ENCODE data around the gene GPR17. TPM values are rescaled to one million over a fixed set of nuclear protein-coding genes. Genes with fewer than 3 reads are reported as not detected.

The GPR17 gene
- total and polyA plus RNA-seq, 9 of the 15 experiments (the other 6 are each of a cell fraction or from before 2014, with no cell fraction given), result not detected

DNA sequence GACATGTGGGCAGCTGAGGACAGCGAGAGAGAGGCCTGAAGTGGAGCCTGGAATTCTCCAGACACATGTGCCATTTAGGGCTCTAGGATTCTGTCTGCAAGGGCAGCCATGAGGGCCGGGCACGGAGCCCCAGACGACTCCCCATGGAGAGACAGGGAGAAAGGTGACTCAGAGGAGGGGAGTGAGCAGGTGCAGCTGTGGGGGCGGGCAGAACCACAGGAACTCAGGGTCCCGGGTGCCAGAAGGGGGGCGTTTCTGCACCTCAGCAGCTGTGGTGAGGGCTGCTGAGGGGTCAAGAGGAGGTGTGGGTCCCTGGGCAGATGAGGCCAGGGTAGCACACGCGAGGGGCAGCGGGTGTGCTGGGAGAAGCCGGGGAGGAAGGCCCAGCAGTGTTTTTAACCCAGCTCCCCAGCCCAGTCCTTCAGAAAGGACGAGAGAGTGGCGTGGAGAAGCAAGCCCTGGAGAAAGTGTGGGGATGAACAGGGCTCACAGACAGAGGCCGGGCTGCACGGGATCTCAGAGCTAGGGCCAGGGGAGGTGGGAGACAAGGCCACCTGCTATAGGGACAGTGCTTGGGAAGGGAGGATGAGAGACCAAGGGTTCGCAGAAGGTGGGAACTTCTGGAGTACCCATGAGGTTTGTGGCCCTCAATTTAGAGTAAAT is 7.6 kb downstream of the GPR17 start:
- H3K9ac ChIP-seq (ENCODE audit: insufficient read depth in 1 of 2, low read depth in 2 of 2, low read length in 2 of 2), result no peak overlapping the region
- ATAC-seq, result no peak
- FAIRE-seq, result no peak
- H3K4me2 ChIP-seq (ENCODE audit: insufficient read depth, low read length), result no peak overlapping the region
- 4% methylated on average over 16 of the region's 16 CpGs for WGBS (ENCODE audit: insufficient coverage, low coverage, missing lambda C conversion rate)
- H4K20me1 ChIP-seq (replicated peaks; ENCODE audit: control insufficient read depth, insufficient read depth, low read length), result peaks cover 13% of the 10 kb centered on the region; the same call in 1 of the 2 replicates
- in situ Hi-C loops (cut with MboI), result no loop called here
- no peaks in the 10 kb centered on the region for H3K9me1 ChIP-seq (ENCODE audit: control insufficient read depth, insufficient read depth, low read length)
- TF ChIP-seq NR1H2 (CRISPR knock-in tag; IDR thresholded peaks at IDR 0.05) (no peak), EWSR1 (IDR thresholded peaks at IDR 0.05; ENCODE audit: borderline replicate concordance, low read depth, partially characterized antibody) (no peak), NEUROD1 (IDR thresholded peaks at IDR 0.05; ENCODE audit: borderline replicate concordance, low read depth, low read length, partially characterized antibody) (no peak), FUS (optimal IDR thresholded peaks at IDR 0.05; ENCODE audit: low read depth, low read length) (no peak), GATA2 (CRISPR knock-in tag; IDR thresholded peaks at IDR 0.05) (no peak), EZH2 (IDR thresholded peaks at IDR 0.05; ENCODE audit: borderline replicate concordance, low read depth, low read length) (no peak), MAFF (IDR thresholded peaks at IDR 0.05; ENCODE audit: low read length) (no peak), RFX1 (IDR thresholded peaks at IDR 0.05) (no peak), MNT (conservative IDR thresholded peaks at IDR 0.05) (no peak), GATAD2A (IDR thresholded peaks at IDR 0.05) (no peak), RBM22 (IDR thresholded peaks at IDR 0.05; ENCODE audit: low read depth, low read length, poor library complexity, severe bottlenecking) (no peak), TCFL5 (CRISPR knock-in tag; conservative IDR thresholded peaks at IDR 0.05) (no peak), RB1 (IDR thresholded peaks at IDR 0.05; ENCODE audit: low read depth) (no peak), ZNF174 (CRISPR knock-in tag; IDR thresholded peaks at IDR 0.05) (no peak), RUNX1 (IDR thresholded peaks at IDR 0.05; ENCODE audit: low read depth) (no peak), POLR2AphosphoS2 (IDR thresholded peaks at IDR 0.05; ENCODE audit: low read length) (no peak), XRCC3 (IDR thresholded peaks at IDR 0.05) (no peak), KHSRP (IDR thresholded peaks at IDR 0.05) (no peak), SMC3 (conservative IDR thresholded peaks at IDR 0.05; ENCODE audit: insufficient read depth, low read depth, low read length) (no peak)
- TF ChIP-seq, protein P1, sequence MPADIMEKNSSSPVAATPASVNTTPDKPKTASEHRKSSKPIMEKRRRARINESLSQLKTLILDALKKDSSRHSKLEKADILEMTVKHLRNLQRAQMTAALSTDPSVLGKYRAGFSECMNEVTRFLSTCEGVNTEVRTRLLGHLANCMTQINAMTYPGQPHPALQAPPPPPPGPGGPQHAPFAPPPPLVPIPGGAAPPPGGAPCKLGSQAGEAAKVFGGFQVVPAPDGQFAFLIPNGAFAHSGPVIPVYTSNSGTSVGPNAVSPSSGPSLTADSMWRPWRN (IDR thresholded peaks at IDR 0.05; ENCODE audit: low read depth), result no peak
- no peaks in the 10 kb centered on the region for H3K36me3 ChIP-seq (ENCODE audit: control insufficient read depth, insufficient read depth, low read length)
- DNase-seq (ENCODE audit: extremely low read depth in 1 of 4, low spot score in 3 of 4), result no peak
- H3K4me1 ChIP-seq (replicated peaks in 1 of 2; ENCODE audit: control insufficient read depth in 2 of 2, insufficient read depth in 2 of 2, low read length in 2 of 2), result peaks cover 0 to 30% of the 10 kb centered on the region in 2 experiments; a peak in 1 of 5 replicates
- H3K9me3 ChIP-seq (replicated peaks; ENCODE audit: control insufficient read depth, insufficient read depth, low read depth, low read length), result no peaks in the 10 kb centered on the region
- no TSS peak for BruUV-seq (replicated peaks)
- H3K27ac ChIP-seq (ENCODE audit: extremely low read depth, low read depth, low read length), result no peak overlapping the region
- H3K4me3 ChIP-seq, result no peak overlapping the region
- ChIA-PET POLR2A (interaction anchor here (0.6 to 1.2 kb wide), 2 partner anchors 62 to 127 kb away, joined by 3 read pairs; partner anchors contain the start of gene IWS1), CTCF (ENCODE audit: low intra/inter-chr PET ratio) (no interaction called here)
- peaks cover 56 to 82% of the 10 kb centered on the region in 2 experiments for H3K27me3 ChIP-seq (ENCODE audit: control insufficient read depth in 2 of 2, insufficient read depth in 2 of 2, low read length in 2 of 2)
- intact Hi-C loops (cut with micrococcal nuclease), result no loop called here
- no peaks in the 10 kb centered on the region for H3K79me2 ChIP-seq (ENCODE audit: control insufficient read depth, insufficient read depth, low read length)
- no peak overlapping the region for H2AFZ ChIP-seq (ENCODE audit: low read depth, low read length)

All from K562 (cell line).